Astrocyte (in vitro differentiated cells and primary cell): Measurements from ENCODE around the gene XPO6.

Experiments used
- CTCF ChIP-seq: IDR thresholded peaks from 2 replicates; pipeline ENCODE4 v1.5.1; 2011; ENCODE audit warnings: low read depth, mild to moderate bottlenecking, inconsistent platforms, low read length, moderate library complexity; ENCODE audit not compliant: insufficient read depth
- EZH2 ChIP-seq: IDR thresholded peaks from 2 replicates; pipeline ENCODE4 v1.6.1; 2012; ENCODE audit warnings: mild to moderate bottlenecking, low read length, inconsistent platforms; ENCODE audit not compliant: insufficient read depth

- TF ChIP-seq CTCF, result no peak
- TF ChIP-seq EZH2, result no peak
These were observed 93.1 kb downstream of the XPO6 start for GRCh38 chr16:28118637-28119036.
